Measurements from ENCODE around the gene SOAT1. TPM values are rescaled to one million over a fixed set of nuclear protein-coding genes. Genes with fewer than 3 reads are reported as not detected.
A peak's percentile ranks its signal among the peaks of the same experiment; 100 is the strongest.

The SOAT1 gene
- total and polyA plus RNA-seq, 4 experiments from 2014 or later = 51.2 to 103 (median 66.3) TPM

GRCh38 chr1:179288977-179289376 is 4.6 kb upstream of the SOAT1 start:
- Mint-ChIP-seq H3K9me3 (no peaks in the 10 kb centered on the region), H3K36me3 (peaks cover 0 to 1% of the 10 kb centered on the region in 2 donors), H3K4me3 (no peak overlapping the region), H3K27me3 (no peaks in the 10 kb centered on the region), H3K4me1 (peaks cover 1 to 10% (median 4%) of the 10 kb centered on the region in 4 donors), H3K27ac (peak overlapping the region in 2 of 7 donors; percentile 6 to 16)
- Histone ChIP-seq H3K36me3 (ENCODE audit: insufficient read depth, low read length) (no peaks in the 10 kb centered on the region), H3K4me3 (ENCODE audit: low read length in 2 of 2) (no peak overlapping the region), H3K9me3 (ENCODE audit: control insufficient read depth in 1 of 2, low read length in 2 of 2) (no peaks in the 10 kb centered on the region), H3K27me3 (ENCODE audit: insufficient read depth, low read length) (no peaks in the 10 kb centered on the region), H3K27ac (ENCODE audit: low read depth, low read length) (no peak overlapping the region), H3K4me1 (ENCODE audit: insufficient read depth, low read length) (peaks cover 8% of the 10 kb centered on the region)
- CTCF ChIA-PET (ENCODE audit: partially characterized antibody) = no interaction called here
- POLR2A ChIA-PET (ENCODE audit: partially characterized antibody) = no interaction called here
- DNase-seq = no peak
- intact Hi-C loops (cut with micrococcal nuclease) = no loop called here

- Mint-ChIP-seq H3K9me3 (no peaks in the 10 kb centered on the region), H3K4me1 (peaks cover 36 to 60% (median 44%) of the 10 kb centered on the region in 4 donors), H3K4me3 (peak overlapping the region; percentile 91 to 99 (median 96)), H3K36me3 (peaks cover 0 to 12% of the 10 kb centered on the region in 2 donors), H3K27ac (peak overlapping the region; percentile 81 to 98 (median 95)), H3K27me3 (no peaks in the 10 kb centered on the region)
- Histone ChIP-seq H3K36me3 (ENCODE audit: insufficient read depth, low read length) (no peaks in the 10 kb centered on the region), H3K4me3 (ENCODE audit: low read length in 2 of 2) (peak overlapping the region in 1 of 2 donors; percentile 93), H3K27me3 (ENCODE audit: insufficient read depth, low read length) (no peaks in the 10 kb centered on the region), H3K4me1 (ENCODE audit: insufficient read depth, low read length) (peaks cover 62% of the 10 kb centered on the region), H3K27ac (ENCODE audit: low read depth, low read length) (peak overlapping the region; percentile 86), H3K9me3 (ENCODE audit: control insufficient read depth in 1 of 2, low read length in 2 of 2) (no peaks in the 10 kb centered on the region)
- DNase-seq = no peak
- ChIA-PET CTCF (ENCODE audit: partially characterized antibody) (interaction anchor here (0.6 to 4.6 kb wide), 6 partner anchors 13 to 215 kb away, joined by 3 to 31 read pairs (median 6); partner anchors contain the start of genes AXDND1 and TOR3A), POLR2A (ENCODE audit: partially characterized antibody) (interaction anchor here (1.0 to 3.1 kb wide), 9 partner anchors 12 to 519 kb away, joined by 3 to 64 read pairs (median 5); partner anchors contain the start of genes ABL2, AXDND1 and TOR3A)
- intact Hi-C loops (cut with micrococcal nuclease) = loop anchor here (5.0 kb wide), 1 partner anchor 57 kb away; no protein-coding TSS in a partner anchor
Observed at GRCh38 chr1:179295164-179295755, 1.7 kb downstream of the SOAT1 start.

- Mint-ChIP-seq H3K4me1 (peaks cover 41 to 68% (median 50%) of the 10 kb centered on the region in 4 donors), H3K36me3 (peaks cover 0 to 15% of the 10 kb centered on the region in 2 donors), H3K9me3 (no peaks in the 10 kb centered on the region), H3K27me3 (no peaks in the 10 kb centered on the region), H3K27ac (peak overlapping the region; percentile 55 to 91 (median 76)), H3K4me3 (peak overlapping the region in 6 of 8 donors; percentile 21 to 74 (median 52))
- Histone ChIP-seq H3K4me1 (ENCODE audit: insufficient read depth, low read length) (peaks cover 74% of the 10 kb centered on the region), H3K36me3 (ENCODE audit: insufficient read depth, low read length) (no peaks in the 10 kb centered on the region), H3K27ac (ENCODE audit: low read depth, low read length) (no peak overlapping the region), H3K4me3 (ENCODE audit: low read length in 2 of 2) (no peak overlapping the region), H3K27me3 (ENCODE audit: insufficient read depth, low read length) (no peaks in the 10 kb centered on the region), H3K9me3 (ENCODE audit: control insufficient read depth in 1 of 2, low read length in 2 of 2) (no peaks in the 10 kb centered on the region)
- CTCF ChIA-PET (ENCODE audit: partially characterized antibody) = interaction anchor here (0.7 to 4.0 kb wide), 3 partner anchors 20 to 69 kb away, joined by 3 to 9 read pairs (median 3); partner anchors contain the start of gene AXDND1
- DNase-seq = no peak
- intact Hi-C loops (cut with micrococcal nuclease) = loop anchor here (5.0 kb wide), 1 partner anchor 56 kb away; no protein-coding TSS in a partner anchor
- POLR2A ChIA-PET (ENCODE audit: partially characterized antibody) = interaction anchor here (1.1 kb wide), 1 partner anchor 49 kb away, joined by 3 read pairs; no protein-coding TSS in a partner anchor
Observed at GRCh38 chr1:179296356-179297104, 2.9 kb downstream of the SOAT1 start.

- peak overlapping the region; percentile 34 to 78 (median 67) for H3K27ac Mint-ChIP-seq
- no peaks in the 10 kb centered on the region for H3K27me3 Mint-ChIP-seq
- Histone ChIP-seq H3K27ac (ENCODE audit: low read depth, low read length) (no peak overlapping the region), H3K36me3 (ENCODE audit: insufficient read depth, low read length) (no peaks in the 10 kb centered on the region), H3K9me3 (ENCODE audit: control insufficient read depth in 1 of 2, low read length in 2 of 2) (no peaks in the 10 kb centered on the region), H3K4me3 (ENCODE audit: low read length in 2 of 2) (no peak overlapping the region), H3K4me1 (ENCODE audit: insufficient read depth, low read length) (peaks cover 79% of the 10 kb centered on the region), H3K27me3 (ENCODE audit: insufficient read depth, low read length) (no peaks in the 10 kb centered on the region)
- no peaks in the 10 kb centered on the region for H3K9me3 Mint-ChIP-seq
- ChIA-PET CTCF (ENCODE audit: partially characterized antibody) (interaction anchor here (0.7 to 1.5 kb wide), 4 partner anchors 20 to 71 kb away, joined by 3 to 4 read pairs (median 3); no protein-coding TSS in a partner anchor), POLR2A (ENCODE audit: partially characterized antibody) (interaction anchor here (1.1 kb wide), 1 partner anchor 49 kb away, joined by 3 read pairs; no protein-coding TSS in a partner anchor)
- peaks cover 43 to 73% (median 52%) of the 10 kb centered on the region in 4 donors for H3K4me1 Mint-ChIP-seq
- intact Hi-C loops (cut with micrococcal nuclease) = loop anchor here (5.0 kb wide), 1 partner anchor 55 kb away; no protein-coding TSS in a partner anchor
- peaks cover 0 to 15% of the 10 kb centered on the region in 2 donors for H3K36me3 Mint-ChIP-seq
- no peak for DNase-seq
- peak overlapping the region in 6 of 8 donors; percentile 7 to 74 (median 52) for H3K4me3 Mint-ChIP-seq
Observed at GRCh38 chr1:179297105-179297378, 3.4 kb downstream of the SOAT1 start.

- peak overlapping the region; percentile 2 to 86 (median 48) for H3K27ac Mint-ChIP-seq
- no peaks in the 10 kb centered on the region for H3K27me3 ChIP-seq (ENCODE audit: insufficient read depth, low read length)
- peaks cover 16 to 28% of the 10 kb centered on the region in 2 donors for H3K36me3 Mint-ChIP-seq
- peak overlapping the region; percentile 2 to 65 (median 59) for H3K4me3 Mint-ChIP-seq
- no peaks in the 10 kb centered on the region for H3K36me3 ChIP-seq (ENCODE audit: insufficient read depth, low read length)
- peaks cover 49 to 78% (median 52%) of the 10 kb centered on the region in 4 donors for H3K4me1 Mint-ChIP-seq
- intact Hi-C loops (cut with micrococcal nuclease) = loop anchor here (2.0 to 5.0 kb wide), 2 partner anchors 14 to 53 kb away; no protein-coding TSS in a partner anchor
- H3K9me3 Mint-ChIP-seq = no peaks in the 10 kb centered on the region
- ChIA-PET CTCF (ENCODE audit: partially characterized antibody) (interaction anchor here (0.8 kb wide), 1 partner anchor 18 kb away, joined by 3 read pairs; no protein-coding TSS in a partner anchor), POLR2A (ENCODE audit: partially characterized antibody) (interaction anchor here (1.8 kb wide), 1 partner anchor 67 kb away, joined by 6 read pairs; the partner anchor contains the start of gene AXDND1)
- peaks cover 72% of the 10 kb centered on the region for H3K4me1 ChIP-seq (ENCODE audit: insufficient read depth, low read length)
- H3K27ac ChIP-seq (ENCODE audit: low read depth, low read length) = no peak overlapping the region
- no peaks in the 10 kb centered on the region for H3K9me3 ChIP-seq (ENCODE audit: control insufficient read depth in 1 of 2, low read length in 2 of 2)
- peak; percentile 67 to 78 (median 73) for DNase-seq
- no peaks in the 10 kb centered on the region for H3K27me3 Mint-ChIP-seq
- H3K4me3 ChIP-seq (ENCODE audit: low read length in 2 of 2) = no peak overlapping the region
Observed at GRCh38 chr1:179298952-179299351, 5.4 kb downstream of the SOAT1 start.

GRCh38 chr1:179300112-179300511 is 6.5 kb downstream of the SOAT1 start:
- H3K27me3 Mint-ChIP-seq = no peaks in the 10 kb centered on the region
- ChIA-PET POLR2A (ENCODE audit: partially characterized antibody) (interaction anchor here (0.6 to 1.8 kb wide), 2 partner anchors 66 to 217 kb away, joined by 3 to 6 read pairs; partner anchors contain the start of gene AXDND1), CTCF (ENCODE audit: partially characterized antibody) (interaction anchor here (1.0 kb wide), 1 partner anchor 68 kb away, joined by 4 read pairs; no protein-coding TSS in a partner anchor)
- Histone ChIP-seq H3K36me3 (ENCODE audit: insufficient read depth, low read length) (peaks cover 3% of the 10 kb centered on the region), H3K27me3 (ENCODE audit: insufficient read depth, low read length) (no peaks in the 10 kb centered on the region), H3K27ac (ENCODE audit: low read depth, low read length) (no peak overlapping the region), H3K4me3 (ENCODE audit: low read length in 2 of 2) (no peak overlapping the region), H3K9me3 (ENCODE audit: control insufficient read depth in 1 of 2, low read length in 2 of 2) (no peaks in the 10 kb centered on the region), H3K4me1 (ENCODE audit: insufficient read depth, low read length) (peaks cover 69% of the 10 kb centered on the region)
- H3K4me3 Mint-ChIP-seq = peak overlapping the region in 6 of 8 donors; percentile 32 to 80 (median 48)
- peaks cover 25 to 30% of the 10 kb centered on the region in 2 donors for H3K36me3 Mint-ChIP-seq
- DNase-seq = no peak
- peaks cover 49 to 84% (median 50%) of the 10 kb centered on the region in 4 donors for H3K4me1 Mint-ChIP-seq
- intact Hi-C loops (cut with micrococcal nuclease) = no loop called here
- H3K9me3 Mint-ChIP-seq = no peaks in the 10 kb centered on the region
- H3K27ac Mint-ChIP-seq = peak overlapping the region in 6 of 7 donors; percentile 26 to 94 (median 74)
